HepG2 (cell line): ENCODE results near the gene FMO2. TPM values are rescaled to one million over a fixed set of nuclear protein-coding genes. Genes with fewer than 3 reads are reported as not detected.

ENCODE experiments used
- AHDC1 ChIP-seq: sonication (generic); formaldehyde crosslinking; IDR thresholded peaks from 2 replicates; pipeline ENCODE4 v1.5.1; 2020; ENCODE audit warnings: mild to moderate bottlenecking, missing genetic modification reagents, borderline replicate concordance
- CHD4 ChIP-seq: fragments of 200-600 bp; sonication (generic); IDR thresholded peaks from 2 replicates; pipeline ENCODE4 v1.7.0; 2017; ENCODE audit warnings: mild to moderate bottlenecking, low read length, borderline replicate concordance
- ETV5 ChIP-seq: IDR thresholded peaks from 2 replicates; pipeline ENCODE4 v1.6.1; 2018; ENCODE audit warnings: missing biosample characterization, missing genetic modification reagents, inconsistent platforms, borderline replicate concordance
- NR1H2 ChIP-seq: sonication (generic); formaldehyde crosslinking; IDR thresholded peaks from 2 replicates; pipeline ENCODE4 v1.8.1; 2022; ENCODE audit warnings: low read depth, missing genetic modification reagents, borderline replicate concordance
- RORA ChIP-seq: sonication (generic); formaldehyde crosslinking; IDR thresholded peaks from 2 replicates; pipeline ENCODE4 v1.5.0; 2020; ENCODE audit warnings: mild to moderate bottlenecking, missing genetic modification reagents, moderate library complexity
- SALL1 ChIP-seq: sonication (generic); formaldehyde crosslinking; IDR thresholded peaks from 2 replicates; pipeline ENCODE4 v1.8.0; 2022; ENCODE audit warnings: mild to moderate bottlenecking, missing genetic modification reagents
- SNAPC2 ChIP-seq: sonication (generic); formaldehyde crosslinking; IDR thresholded peaks from 2 replicates; pipeline ENCODE4 v1.8.1; 2022; ENCODE audit warnings: mild to moderate bottlenecking, missing genetic modification reagents
- ZNF3 ChIP-seq: IDR thresholded peaks from 2 replicates; pipeline ENCODE4 v1.7.0; 2017; ENCODE audit warnings: inconsistent platforms
- ZNF30 ChIP-seq: sonication (generic); formaldehyde crosslinking; IDR thresholded peaks from 2 replicates; pipeline ENCODE4 v1.5.0; 2020; ENCODE audit warnings: mild to moderate bottlenecking, missing genetic modification reagents
- ZNF557 ChIP-seq: sonication (generic); formaldehyde crosslinking; IDR thresholded peaks from 2 replicates; pipeline ENCODE4 v1.4.0; 2020; ENCODE audit warnings: missing genetic modification reagents
- polyA plus RNA-seq, 8 experiments: library from polyadenylated mRNA; depleted of rRNA in 3 of 8; stranded (reverse) in 7 of 8; unstranded in 1 of 8; fragments of >200 nt; fragmentation: Illumina TruSeq in 4 of 8; extraction: Trizol in 4 of 8; gene quantifications; 2 replicates each; pipeline versions ENCODE4 v1.2.1 to v1.2.3, GENCODE V29; 2011 to 2016; ENCODE audit warnings: low read depth in 4 of 8, missing spikeins in 1 of 8, mixed read lengths in 1 of 8; ENCODE audit not compliant: insufficient read depth in 1 of 8
- total RNA-seq, 5 experiments: library from RNA; depleted of rRNA; stranded (reverse); fragments of >200 nt; fragmentation: Illumina TruSeq; extraction: Trizol; gene quantifications; 2 replicates each; pipeline ENCODE4 v1.2.3, GENCODE V29; 2016; ENCODE audit warnings: low read depth in 1 of 5
- TF ChIP-seq, protein P1 (sequence below): sonication (generic); formaldehyde crosslinking; IDR thresholded peaks from 2 replicates; pipeline ENCODE4 v1.4.0; 2020; ENCODE audit warnings: missing genetic modification reagents
- TF ChIP-seq, protein P2 (sequence below): sonication (generic); formaldehyde crosslinking; IDR thresholded peaks from 2 replicates; pipeline ENCODE4 v1.5.0; 2020; ENCODE audit warnings: missing genetic modification reagents
- TF ChIP-seq, protein P3 (sequence below): sonication (generic); formaldehyde crosslinking; IDR thresholded peaks from 2 replicates; pipeline ENCODE4 v1.9.0; 2021; ENCODE audit warnings: mild to moderate bottlenecking, missing genetic modification reagents

The FMO2 gene
- total and polyA plus RNA-seq, 2 of the 13 experiments (the other 11 are each of a cell fraction or from before 2014, with no cell fraction given): not detected

DNA sequence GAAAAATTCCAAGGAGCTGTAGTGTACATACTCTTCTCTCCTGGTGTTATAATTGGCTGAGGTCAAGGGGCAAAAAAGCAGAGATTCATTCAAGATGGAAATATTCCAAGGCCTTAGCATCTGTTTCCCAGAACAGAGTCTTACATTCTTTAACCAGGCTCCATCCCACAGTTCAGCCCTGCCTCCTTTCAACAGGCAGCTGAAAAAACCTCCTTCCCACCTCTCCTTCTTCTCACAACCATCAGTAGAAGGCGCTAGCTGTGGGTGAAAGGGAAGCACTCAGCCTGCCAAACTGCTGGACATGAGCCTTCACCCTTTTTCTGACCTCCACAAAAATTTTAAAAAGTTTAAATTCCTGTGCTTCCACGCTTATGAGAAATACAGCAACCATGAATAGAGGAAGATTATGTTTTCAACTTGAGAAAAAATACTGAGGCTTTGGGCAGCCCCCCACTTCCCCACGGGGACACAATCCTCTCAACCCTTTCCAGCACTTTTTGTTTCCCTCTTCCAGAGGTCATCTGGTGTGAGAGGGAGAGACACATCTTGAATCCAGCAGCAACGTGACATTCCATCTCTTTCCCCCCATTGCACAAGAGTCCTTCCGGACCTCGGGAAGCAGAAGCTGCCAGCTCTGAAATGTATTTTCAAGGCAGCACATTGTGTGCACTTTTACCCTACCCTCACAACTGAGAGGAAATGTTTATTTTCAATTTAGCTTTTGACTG lies 43.2 kb upstream of the FMO2 start (continued):
- TF ChIP-seq AHDC1 (CRISPR knock-in tag) (peak; percentile 10; the same call in 1 of the 2 replicates), SALL1 (0 out of 2 replicates have a peak, but pooled peaks have one; percentile 18), ZNF557 (CRISPR knock-in tag) (no peak), NR1H2 (CRISPR knock-in tag) (no peak), RORA (no peak), ZNF3 (CRISPR knock-in tag) (no peak), SNAPC2 (no peak), CHD4 (no peak), ETV5 (peak; percentile 77; the same call in 1 of the 2 replicates), ZNF30 (CRISPR knock-in tag) (no peak)
- TF ChIP-seq, protein P1, sequence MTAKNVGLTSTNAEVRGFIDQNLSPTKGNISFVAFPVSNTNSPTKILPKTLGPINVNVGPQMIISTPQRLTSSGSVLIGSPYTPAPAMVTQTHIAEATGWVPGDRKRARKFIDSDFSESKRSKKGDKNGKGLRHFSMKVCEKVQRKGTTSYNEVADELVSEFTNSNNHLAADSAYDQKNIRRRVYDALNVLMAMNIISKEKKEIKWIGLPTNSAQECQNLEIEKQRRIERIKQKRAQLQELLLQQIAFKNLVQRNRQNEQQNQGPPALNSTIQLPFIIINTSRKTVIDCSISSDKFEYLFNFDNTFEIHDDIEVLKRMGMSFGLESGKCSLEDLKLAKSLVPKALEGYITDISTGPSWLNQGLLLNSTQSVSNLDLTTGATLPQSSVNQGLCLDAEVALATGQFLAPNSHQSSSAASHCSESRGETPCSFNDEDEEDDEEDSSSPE (CRISPR knock-in tag): peak; percentile 26; the same call in 1 of the 2 replicates
- TF ChIP-seq, protein P2, sequence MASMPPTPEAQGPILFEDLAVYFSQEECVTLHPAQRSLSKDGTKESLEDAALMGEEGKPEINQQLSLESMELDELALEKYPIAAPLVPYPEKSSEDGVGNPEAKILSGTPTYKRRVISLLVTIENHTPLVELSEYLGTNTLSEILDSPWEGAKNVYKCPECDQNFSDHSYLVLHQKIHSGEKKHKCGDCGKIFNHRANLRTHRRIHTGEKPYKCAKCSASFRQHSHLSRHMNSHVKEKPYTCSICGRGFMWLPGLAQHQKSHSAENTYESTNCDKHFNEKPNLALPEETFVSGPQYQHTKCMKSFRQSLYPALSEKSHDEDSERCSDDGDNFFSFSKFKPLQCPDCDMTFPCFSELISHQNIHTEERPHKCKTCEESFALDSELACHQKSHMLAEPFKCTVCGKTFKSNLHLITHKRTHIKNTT (CRISPR knock-in tag): no peak
- TF ChIP-seq, protein P3, sequence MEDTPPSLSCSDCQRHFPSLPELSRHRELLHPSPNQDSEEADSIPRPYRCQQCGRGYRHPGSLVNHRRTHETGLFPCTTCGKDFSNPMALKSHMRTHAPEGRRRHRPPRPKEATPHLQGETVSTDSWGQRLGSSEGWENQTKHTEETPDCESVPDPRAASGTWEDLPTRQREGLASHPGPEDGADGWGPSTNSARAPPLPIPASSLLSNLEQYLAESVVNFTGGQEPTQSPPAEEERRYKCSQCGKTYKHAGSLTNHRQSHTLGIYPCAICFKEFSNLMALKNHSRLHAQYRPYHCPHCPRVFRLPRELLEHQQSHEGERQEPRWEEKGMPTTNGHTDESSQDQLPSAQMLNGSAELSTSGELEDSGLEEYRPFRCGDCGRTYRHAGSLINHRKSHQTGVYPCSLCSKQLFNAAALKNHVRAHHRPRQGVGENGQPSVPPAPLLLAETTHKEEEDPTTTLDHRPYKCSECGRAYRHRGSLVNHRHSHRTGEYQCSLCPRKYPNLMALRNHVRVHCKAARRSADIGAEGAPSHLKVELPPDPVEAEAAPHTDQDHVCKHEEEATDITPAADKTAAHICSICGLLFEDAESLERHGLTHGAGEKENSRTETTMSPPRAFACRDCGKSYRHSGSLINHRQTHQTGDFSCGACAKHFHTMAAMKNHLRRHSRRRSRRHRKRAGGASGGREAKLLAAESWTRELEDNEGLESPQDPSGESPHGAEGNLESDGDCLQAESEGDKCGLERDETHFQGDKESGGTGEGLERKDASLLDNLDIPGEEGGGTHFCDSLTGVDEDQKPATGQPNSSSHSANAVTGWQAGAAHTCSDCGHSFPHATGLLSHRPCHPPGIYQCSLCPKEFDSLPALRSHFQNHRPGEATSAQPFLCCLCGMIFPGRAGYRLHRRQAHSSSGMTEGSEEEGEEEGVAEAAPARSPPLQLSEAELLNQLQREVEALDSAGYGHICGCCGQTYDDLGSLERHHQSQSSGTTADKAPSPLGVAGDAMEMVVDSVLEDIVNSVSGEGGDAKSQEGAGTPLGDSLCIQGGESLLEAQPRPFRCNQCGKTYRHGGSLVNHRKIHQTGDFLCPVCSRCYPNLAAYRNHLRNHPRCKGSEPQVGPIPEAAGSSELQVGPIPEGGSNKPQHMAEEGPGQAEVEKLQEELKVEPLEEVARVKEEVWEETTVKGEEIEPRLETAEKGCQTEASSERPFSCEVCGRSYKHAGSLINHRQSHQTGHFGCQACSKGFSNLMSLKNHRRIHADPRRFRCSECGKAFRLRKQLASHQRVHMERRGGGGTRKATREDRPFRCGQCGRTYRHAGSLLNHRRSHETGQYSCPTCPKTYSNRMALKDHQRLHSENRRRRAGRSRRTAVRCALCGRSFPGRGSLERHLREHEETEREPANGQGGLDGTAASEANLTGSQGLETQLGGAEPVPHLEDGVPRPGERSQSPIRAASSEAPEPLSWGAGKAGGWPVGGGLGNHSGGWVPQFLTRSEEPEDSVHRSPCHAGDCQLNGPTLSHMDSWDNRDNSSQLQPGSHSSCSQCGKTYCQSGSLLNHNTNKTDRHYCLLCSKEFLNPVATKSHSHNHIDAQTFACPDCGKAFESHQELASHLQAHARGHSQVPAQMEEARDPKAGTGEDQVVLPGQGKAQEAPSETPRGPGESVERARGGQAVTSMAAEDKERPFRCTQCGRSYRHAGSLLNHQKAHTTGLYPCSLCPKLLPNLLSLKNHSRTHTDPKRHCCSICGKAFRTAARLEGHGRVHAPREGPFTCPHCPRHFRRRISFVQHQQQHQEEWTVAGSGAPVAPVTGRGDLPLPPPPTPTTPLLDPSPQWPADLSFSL (CRISPR knock-in tag): peak; percentile 61; the same call in 1 of the 2 replicates
